AG09309 (cell line): ENCODE results near the gene LARGE1.
"Not testable (repeated sequence)": the region's sequence is repeated elsewhere in the genome, so short reads cannot be mapped to it uniquely, and the experiment has no call there.

Source experiments
- DNase-seq: peaks from one replicate; pipeline ENCODE4 v3.0.0-alpha.2; 2010; ENCODE audit warnings: low read depth
- H3K4me3 ChIP-seq: 2 replicates; pipeline ENCODE4 v1.5.1; 2011; ENCODE audit warnings: mild to moderate bottlenecking, low read depth, low read length, moderate library complexity; ENCODE audit not compliant: control insufficient read depth
- CTCF ChIP-seq: IDR thresholded peaks from 2 replicates; pipeline ENCODE4 v1.5.1; 2011; ENCODE audit warnings: mild to moderate bottlenecking, low read depth, low read length, inconsistent platforms; ENCODE audit not compliant: insufficient read depth, control insufficient read depth; ENCODE audit errors: missing control alignments

Gene LARGE1

DNA sequence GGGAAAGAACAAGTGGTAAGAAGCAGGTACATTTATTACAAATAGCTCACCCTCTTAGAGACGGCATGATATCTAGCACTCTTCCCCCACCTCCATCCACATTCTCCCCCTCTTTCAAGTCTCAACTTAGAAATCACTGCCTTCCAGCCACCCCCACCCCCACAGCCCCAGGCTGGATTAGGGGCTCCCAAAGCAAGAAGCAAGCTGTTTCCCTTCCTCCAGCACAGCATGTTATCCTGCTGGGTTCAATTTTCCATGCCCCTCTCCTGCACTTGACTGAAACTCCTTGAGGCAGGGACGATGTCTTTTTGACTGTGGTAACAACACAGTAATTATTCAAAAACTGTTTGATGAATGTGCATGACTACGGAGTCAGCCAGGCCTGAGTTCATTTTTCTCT is 350.7 kb downstream of the LARGE1 start:
- no peak for DNase-seq
- H3K4me3 ChIP-seq, result no peak overlapping the region
- TF ChIP-seq CTCF, result no peak

DNA sequence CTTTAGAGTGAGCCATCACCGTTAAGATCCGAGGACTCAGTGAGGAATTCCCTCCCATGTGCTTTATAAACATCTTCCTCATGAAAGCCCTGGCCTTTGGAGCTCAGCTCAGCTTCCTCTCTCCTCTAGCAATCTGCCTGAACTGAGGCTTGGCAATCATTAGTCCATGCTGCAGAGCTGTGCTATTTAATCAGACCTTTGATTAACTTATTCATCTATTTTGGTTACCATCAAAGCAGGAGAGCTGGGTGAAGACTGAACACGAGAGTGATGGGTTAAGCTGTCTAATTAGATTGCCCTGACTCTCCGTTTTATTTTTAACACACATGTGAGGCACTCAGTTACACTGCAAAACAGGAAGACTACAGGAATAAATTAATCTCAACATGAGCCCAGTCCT is 351.3 kb downstream of the LARGE1 start:
- no peak for DNase-seq
- TF ChIP-seq CTCF, result no peak
- no peak overlapping the region for H3K4me3 ChIP-seq

DNA sequence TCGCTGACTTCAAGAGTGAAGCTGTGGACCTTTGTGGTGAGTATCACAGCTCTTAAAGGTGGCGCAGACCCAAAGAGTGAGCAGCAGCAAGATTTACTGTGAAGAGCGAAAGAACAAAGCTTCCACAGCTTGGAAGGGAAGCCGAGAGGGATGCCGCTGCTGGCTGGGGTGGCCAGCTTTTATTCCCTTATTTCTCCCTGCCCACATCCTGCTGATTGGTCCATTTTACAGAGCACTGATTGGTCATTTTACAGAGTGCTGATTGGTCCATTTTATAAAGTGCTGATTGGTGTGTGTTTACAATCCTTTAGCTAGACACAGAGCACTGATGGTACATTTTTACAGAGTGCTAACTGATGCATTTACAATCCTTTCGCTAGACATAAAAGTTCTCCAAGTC is 353.8 kb downstream of the LARGE1 start:
- not testable (repeated sequence) for DNase-seq, H3K4me3 ChIP-seq

- no peak for DNase-seq
- H3K4me3 ChIP-seq, result no peak overlapping the region
- TF ChIP-seq CTCF, result no peak
Observed at GRCh38 chr22:33565580-33565995, 354.7 kb downstream of the LARGE1 start.

- no peak for TF ChIP-seq CTCF
- DNase-seq, result no peak
Observed at GRCh38 chr22:33564683-33565082, 355.6 kb downstream of the LARGE1 start.

GRCh38 chr22:33563220-33563964 is 356.9 kb downstream of the LARGE1 start:
- no peak overlapping the region for H3K4me3 ChIP-seq
- TF ChIP-seq CTCF, result no peak
- no peak for DNase-seq

More at GRCh38 chr22:33564683-33565082, 355.6 kb downstream of the LARGE1 start:
- H3K4me3 ChIP-seq, result no peak overlapping the region

DNA sequence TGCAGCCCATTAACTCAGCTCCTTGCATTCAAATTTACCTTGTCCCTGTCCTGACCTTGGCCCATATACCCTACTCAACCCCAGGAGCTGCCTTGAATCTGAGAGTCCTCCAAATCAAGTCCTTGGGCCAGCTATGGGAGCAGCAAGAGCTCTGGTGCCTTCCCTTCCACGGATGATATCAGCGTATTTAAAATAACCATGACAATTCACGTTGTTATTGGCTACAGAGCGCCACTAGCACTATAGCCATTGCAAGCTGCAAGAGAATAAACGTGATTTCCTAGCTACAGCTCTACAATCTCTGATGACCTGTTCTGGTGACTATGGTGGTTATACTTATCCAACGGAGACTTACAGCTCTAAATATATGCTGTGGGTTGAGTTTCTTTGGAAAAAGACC is 357.8 kb downstream of the LARGE1 start:
- H3K4me3 ChIP-seq, result no peak overlapping the region
- TF ChIP-seq CTCF, result no peak
- DNase-seq, result no peak
